ENCODE results near the gene RAD54L.

DNA sequence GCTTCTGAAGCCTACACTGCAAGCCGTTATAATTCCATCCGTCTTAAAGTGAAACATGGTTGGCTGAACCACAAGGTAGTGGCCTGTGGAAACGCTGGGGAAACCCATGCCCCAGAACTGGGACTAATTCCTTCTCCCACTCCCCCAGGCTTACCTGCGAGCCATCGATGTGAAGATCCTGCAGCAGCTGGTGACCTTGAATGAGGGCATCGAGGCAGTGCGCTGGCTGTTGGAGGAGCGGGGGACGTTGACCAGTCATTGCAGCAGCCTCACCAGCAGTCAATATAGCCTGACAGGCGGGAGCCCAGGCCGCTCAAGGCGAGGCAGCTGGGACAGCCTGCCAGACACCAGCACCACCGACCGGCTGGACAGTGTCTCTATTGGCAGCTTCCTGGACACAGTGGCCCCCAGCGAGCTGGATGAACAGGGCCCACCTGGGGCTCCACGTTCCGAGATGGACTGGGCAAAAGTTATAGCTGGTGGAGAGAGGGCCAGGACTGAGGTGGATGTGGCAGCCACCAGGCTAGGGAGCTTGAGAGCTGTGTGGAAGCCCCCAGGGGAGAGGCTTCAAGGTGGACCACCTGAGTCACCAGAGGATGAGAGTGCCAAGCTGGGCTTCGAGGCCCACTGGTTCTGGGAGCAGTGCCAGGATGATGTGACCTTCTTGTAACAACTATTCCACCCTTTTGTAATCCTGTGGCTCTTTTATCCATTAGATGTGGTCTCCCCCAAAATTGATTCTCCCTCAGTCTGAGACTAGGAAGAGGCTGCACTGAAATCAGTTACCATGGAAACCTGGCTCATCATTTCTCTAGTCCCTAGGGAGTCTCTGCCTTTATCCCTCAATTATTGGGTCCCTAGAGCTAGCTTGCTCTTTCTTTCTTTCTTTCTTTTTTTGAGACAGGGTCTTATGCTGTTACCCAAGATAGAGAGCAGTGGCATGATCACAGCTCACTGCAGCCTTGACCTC, 27.7 kb upstream of the RAD54L start:
- TF ChIP-seq, protein P1, sequence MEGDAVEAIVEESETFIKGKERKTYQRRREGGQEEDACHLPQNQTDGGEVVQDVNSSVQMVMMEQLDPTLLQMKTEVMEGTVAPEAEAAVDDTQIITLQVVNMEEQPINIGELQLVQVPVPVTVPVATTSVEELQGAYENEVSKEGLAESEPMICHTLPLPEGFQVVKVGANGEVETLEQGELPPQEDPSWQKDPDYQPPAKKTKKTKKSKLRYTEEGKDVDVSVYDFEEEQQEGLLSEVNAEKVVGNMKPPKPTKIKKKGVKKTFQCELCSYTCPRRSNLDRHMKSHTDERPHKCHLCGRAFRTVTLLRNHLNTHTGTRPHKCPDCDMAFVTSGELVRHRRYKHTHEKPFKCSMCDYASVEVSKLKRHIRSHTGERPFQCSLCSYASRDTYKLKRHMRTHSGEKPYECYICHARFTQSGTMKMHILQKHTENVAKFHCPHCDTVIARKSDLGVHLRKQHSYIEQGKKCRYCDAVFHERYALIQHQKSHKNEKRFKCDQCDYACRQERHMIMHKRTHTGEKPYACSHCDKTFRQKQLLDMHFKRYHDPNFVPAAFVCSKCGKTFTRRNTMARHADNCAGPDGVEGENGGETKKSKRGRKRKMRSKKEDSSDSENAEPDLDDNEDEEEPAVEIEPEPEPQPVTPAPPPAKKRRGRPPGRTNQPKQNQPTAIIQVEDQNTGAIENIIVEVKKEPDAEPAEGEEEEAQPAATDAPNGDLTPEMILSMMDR (IDR thresholded peaks at IDR 0.05): no peak
- no peak for TF ChIP-seq POLR2AphosphoS5 (IDR thresholded peaks at IDR 0.05)

Data from sigmoid colon (tissue), 4 donors.